ENCODE data around the gene DDX39B. TPM values are rescaled to one million over a fixed set of nuclear protein-coding genes. Genes with fewer than 3 reads are reported as not detected.
"Not testable (repeated sequence)": the region's sequence is repeated elsewhere in the genome, so short reads cannot be mapped to it uniquely, and the experiment has no call there.

The DDX39B gene
- 100 to 1,000 TPM; 509 to 546 (median 538) TPM for polyA plus RNA-seq (ENCODE audit: insufficient read length in 3 of 3)

GRCh38 chr6:31541658-31542521, at the start of gene DDX39B:
TSS of gene DDX39B (minus strand) at chr6:31542003. CDS start at chr6:31540532, 1,471 bp downstream.
- peak; percentile 95 to 99 (median 97) for DNase-seq (ENCODE audit: low read depth in 3 of 3, low spot score in 2 of 3)

GRCh38 chr6:31590691-31591090, 48.9 kb upstream of the DDX39B start:
- not testable (repeated sequence) for DNase-seq (ENCODE audit: low read depth in 3 of 3, low spot score in 2 of 3)

GRCh38 chr6:31588871-31589650, 47.3 kb upstream of the DDX39B start:
- no peak for DNase-seq (ENCODE audit: low read depth in 3 of 3, low spot score in 2 of 3)

GRCh38 chr6:31587791-31588777, 46.3 kb upstream of the DDX39B start:
- DNase-seq (ENCODE audit: low read depth in 3 of 3, low spot score in 2 of 3), result no peak

- no peak for DNase-seq (ENCODE audit: low read depth in 3 of 3, low spot score in 2 of 3)
These were observed 44.9 kb upstream of the DDX39B start for GRCh38 chr6:31586599-31587281.

- DNase-seq (ENCODE audit: low read depth in 3 of 3, low spot score in 2 of 3), result no peak
These were observed 44.2 kb upstream of the DDX39B start, which contains the start of gene LST1 for GRCh38 chr6:31586008-31586407. TSS of gene LST1 (plus strand) at chr6:31586277. CDS start at chr6:31587300, 1,023 bp downstream.

- DNase-seq (ENCODE audit: low read depth in 3 of 3, low spot score in 2 of 3), result no peak
These were observed 43.7 kb upstream of the DDX39B start for GRCh38 chr6:31585491-31585890.

- DNase-seq (ENCODE audit: low read depth in 3 of 3, low spot score in 2 of 3), result no peak
These were observed 40.4 kb upstream of the DDX39B start, which contains the start of gene LTB for GRCh38 chr6:31582230-31582643. TSS of gene LTB (minus strand) at chr6:31582424. CDS start at chr6:31582417, 7 bp downstream.

GRCh38 chr6:31581434-31582229, 39.8 kb upstream of the DDX39B start:
- DNase-seq (ENCODE audit: low read depth in 3 of 3, low spot score in 2 of 3), result no peak

- peak; percentile 60 to 77 (median 66) for DNase-seq (ENCODE audit: low read depth in 3 of 3, low spot score in 2 of 3)
These were observed 39.1 kb upstream of the DDX39B start for GRCh38 chr6:31580807-31581433.

- no peak for DNase-seq (ENCODE audit: low read depth in 3 of 3, low spot score in 2 of 3)
These were observed 38.6 kb upstream of the DDX39B start for GRCh38 chr6:31580438-31580740.

GRCh38 chr6:31579546-31580437, 38.0 kb upstream of the DDX39B start:
- DNase-seq (ENCODE audit: low read depth in 3 of 3, low spot score in 2 of 3), result no peak

GRCh38 chr6:31579119-31579505, 37.3 kb upstream of the DDX39B start:
- DNase-seq (ENCODE audit: low read depth in 3 of 3, low spot score in 2 of 3), result no peak

- DNase-seq (ENCODE audit: low read depth in 3 of 3, low spot score in 2 of 3), result no peak
These were observed 36.6 kb upstream of the DDX39B start for GRCh38 chr6:31578184-31579118.

- no peak for DNase-seq (ENCODE audit: low read depth in 3 of 3, low spot score in 2 of 3)
These were observed 35.8 kb upstream of the DDX39B start for GRCh38 chr6:31577579-31577966.

GRCh38 chr6:31576897-31577578, 35.2 kb upstream of the DDX39B start:
- DNase-seq (ENCODE audit: low read depth in 3 of 3, low spot score in 2 of 3), result no peak
